Fibroblast of the conjunctiva (primary cell): ENCODE measurements around the gene RABGAP1L.
A peak's percentile ranks its signal among the peaks of the same experiment; 100 is the strongest.
"Not testable (repeated sequence)": the region's sequence is repeated elsewhere in the genome, so short reads cannot be mapped to it uniquely, and the experiment has no call there.

Experiments used
- DNase-seq: peaks from one replicate; pipeline ENCODE4 v3.0.0-alpha.2; 2010; ENCODE audit warnings: low read depth

The RABGAP1L gene

GRCh38 chr1:174239541-174239940, 80.2 kb downstream of the RABGAP1L start:
- no peak for DNase-seq

- DNase-seq: no peak
Measured at GRCh38 chr1:174242856-174243255, 83.5 kb downstream of the RABGAP1L start.

- no peak for DNase-seq
Measured at GRCh38 chr1:174243451-174244000, 84.2 kb downstream of the RABGAP1L start.

- no peak for DNase-seq
Measured at GRCh38 chr1:174244017-174244416, 84.7 kb downstream of the RABGAP1L start.

DNA sequence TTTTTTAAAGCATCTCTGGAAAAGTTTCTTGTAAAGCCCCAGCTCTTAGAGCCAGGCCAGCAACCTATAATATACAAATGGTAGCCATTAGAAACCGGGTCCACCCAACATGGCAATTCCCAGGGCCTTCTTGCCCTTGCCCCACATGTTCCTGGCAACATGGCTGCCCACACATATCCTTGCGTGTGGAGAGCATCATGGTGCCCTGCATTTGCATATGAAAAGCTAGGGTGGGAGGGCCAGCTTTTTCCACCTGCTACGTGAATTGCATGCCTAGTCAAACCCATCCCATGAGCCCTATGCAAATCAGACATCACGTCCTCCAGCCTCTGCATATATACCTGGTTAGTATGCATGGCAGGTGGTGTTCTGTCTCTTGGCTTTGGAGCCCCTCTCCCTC, 88.2 kb downstream of the RABGAP1L start:
- DNase-seq: no peak

DNA sequence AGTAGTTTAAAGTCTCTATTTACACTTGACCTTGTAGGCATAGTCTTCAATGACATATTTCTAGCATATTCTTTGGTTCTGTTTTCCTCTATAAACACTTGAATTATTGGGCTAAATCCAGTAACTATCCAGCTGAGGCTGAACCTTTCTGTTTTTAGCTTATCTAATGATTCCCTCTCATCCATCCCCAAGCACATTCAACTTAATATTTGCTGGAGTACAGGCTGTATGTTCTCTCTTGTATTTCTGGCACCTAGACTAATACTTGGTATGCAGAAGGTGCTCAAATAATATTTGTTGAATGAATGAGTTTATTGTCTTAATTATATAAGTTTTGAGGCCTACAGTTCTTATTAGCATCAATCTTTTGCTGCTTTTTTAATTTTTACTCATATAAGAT, 88.7 kb downstream of the RABGAP1L start:
- no peak for DNase-seq

DNA sequence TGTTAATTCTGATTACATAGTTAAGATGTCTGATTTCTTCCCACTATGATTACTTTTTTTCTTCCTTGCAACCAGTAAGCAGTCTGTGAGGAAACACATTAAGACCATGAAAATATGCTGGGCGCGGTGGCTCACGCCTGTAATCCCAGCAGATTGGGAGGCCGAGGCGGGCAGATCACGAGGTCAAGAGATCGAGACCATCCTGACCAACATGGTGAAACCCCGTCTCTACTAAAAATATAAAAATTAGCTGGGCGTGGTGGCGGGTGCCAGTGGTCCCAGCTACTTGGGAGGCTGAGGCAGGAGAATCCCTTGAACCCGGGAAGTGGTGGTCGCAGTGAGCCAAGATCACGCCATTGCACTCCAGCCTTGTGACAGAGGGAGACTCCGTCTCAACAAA, 97.1 kb downstream of the RABGAP1L start:
- DNase-seq: not testable (repeated sequence)

DNA sequence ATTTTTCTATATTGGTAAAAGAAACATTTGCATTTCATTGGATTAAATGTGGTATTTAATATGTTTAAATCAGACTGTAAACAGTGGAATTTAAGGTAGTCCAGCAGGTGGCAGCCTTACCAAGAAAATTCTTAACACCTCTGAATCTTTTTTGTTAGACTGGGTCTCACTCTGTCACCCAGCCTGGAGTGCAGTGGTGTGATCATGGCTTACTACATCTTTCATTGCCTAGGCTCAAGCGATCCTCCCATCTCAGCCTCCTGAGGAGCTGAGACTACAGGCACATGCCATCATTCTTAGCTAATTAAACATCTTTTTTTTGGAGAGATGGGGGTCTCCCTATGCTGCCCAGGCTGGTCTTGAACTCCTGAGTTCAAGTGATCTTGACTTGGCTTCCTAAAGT, 98.8 kb downstream of the RABGAP1L start:
- DNase-seq: peak; percentile 6

- DNase-seq: peak; percentile 44
Measured at GRCh38 chr1:174262349-174263241, 103.3 kb downstream of the RABGAP1L start.

GRCh38 chr1:174265282-174265681, 106.0 kb downstream of the RABGAP1L start:
- no peak for DNase-seq

- DNase-seq: peak; percentile 2
Measured at GRCh38 chr1:174266476-174266875, 107.2 kb downstream of the RABGAP1L start.

DNA sequence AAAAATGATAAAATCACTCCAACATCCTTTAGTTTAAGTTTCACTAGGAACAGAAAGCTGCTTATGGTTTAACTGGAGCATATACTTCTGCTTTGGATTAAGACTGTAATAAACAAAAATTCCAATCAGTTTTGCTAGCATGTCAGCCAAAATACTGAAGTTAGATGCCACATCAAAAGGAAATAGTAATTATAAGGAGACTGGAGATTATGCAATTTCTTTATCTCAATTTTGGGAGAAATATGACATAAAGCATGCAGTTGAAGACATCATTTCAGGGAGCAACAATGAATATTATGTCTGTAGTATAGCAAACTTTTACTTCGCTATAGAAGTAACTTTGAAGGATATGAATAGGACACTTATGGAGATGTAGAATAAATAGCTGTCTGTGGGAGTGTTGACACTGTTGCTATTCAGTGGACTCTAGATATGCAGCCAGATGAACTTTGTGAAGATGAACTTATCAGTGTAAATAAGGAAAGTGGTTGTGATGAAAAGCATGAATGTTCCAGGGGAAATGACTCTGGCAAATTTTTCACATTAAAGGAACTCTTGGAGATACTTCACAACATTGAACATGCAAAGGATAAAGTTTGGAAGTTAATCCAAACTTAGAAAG, 107.8 kb downstream of the RABGAP1L start:
- no peak for DNase-seq

DNA sequence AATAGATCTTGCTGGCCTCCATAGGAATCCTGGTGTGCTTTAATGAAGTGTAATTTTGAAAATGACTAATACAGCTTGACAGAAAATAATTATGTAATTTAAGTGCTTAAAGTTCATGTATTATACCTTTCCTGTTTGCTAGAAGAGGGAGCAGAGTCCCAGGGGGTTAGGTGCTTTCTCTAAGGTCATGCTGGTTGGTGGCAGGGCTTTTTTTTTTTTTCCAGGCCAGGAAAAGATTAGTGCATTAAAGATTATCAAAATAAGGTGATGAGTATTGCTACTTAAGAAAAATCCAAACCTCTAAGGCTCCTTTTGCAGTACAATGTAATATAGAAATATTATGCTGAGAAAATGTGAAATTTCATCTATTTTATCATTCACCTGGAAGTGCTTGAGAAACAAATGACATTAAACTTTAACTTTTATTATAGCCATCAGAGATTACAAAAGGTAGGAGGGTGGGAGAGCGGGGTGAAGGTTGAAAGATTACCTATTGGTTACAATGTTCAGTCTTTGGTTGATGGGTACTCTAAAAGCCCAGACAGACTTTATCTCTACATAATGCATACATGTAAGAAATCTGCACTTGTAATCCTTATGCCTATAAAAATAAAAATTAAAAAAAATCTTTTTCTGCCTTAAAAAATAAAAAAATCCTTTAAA, 110.8 kb downstream of the RABGAP1L start:
- DNase-seq: no peak

DNA sequence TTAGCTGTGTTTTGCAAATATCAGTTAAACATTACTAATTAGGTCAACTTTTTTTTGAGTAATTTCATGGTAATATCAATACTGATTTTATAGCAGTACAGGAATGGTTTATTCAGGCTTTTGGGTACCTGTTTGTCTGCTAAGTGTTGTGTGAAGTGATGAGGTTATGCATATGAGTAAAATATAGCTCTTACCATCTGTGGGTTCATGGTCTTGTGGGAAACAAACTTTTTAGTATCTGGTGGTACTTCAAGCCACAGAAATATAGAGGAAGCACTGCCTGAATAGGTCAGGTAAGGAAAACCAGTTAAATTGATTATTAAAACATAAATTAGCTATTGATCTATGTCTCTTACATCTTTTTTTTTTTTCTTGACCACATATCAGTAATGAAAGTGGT, 113.9 kb downstream of the RABGAP1L start:
- DNase-seq: no peak

- DNase-seq: no peak
Measured at GRCh38 chr1:174273776-174274175, 114.5 kb downstream of the RABGAP1L start.

DNA sequence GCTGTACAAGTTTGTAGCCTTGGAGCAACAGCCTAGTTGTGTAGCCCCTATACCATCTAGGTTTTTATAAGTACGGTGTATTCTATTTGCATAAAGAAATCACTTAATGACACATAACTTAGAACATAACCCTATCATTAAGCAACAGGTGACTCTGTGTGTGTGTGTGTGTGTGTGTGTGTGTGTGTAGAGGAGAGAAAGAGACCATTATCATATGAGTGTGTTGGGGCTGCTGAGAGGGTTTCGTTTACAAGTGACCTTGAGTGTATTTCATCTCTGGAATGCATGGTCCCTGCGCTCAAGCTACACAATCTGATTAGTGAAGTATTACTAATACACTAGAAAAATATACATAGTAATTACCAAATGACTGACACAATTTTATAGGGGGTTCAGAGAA, 115.1 kb downstream of the RABGAP1L start:
- no peak for DNase-seq

- no peak for DNase-seq
Measured at GRCh38 chr1:174274884-174275283, 115.6 kb downstream of the RABGAP1L start.

- no peak for DNase-seq
Measured at GRCh38 chr1:174276087-174276486, 116.8 kb downstream of the RABGAP1L start.

DNA sequence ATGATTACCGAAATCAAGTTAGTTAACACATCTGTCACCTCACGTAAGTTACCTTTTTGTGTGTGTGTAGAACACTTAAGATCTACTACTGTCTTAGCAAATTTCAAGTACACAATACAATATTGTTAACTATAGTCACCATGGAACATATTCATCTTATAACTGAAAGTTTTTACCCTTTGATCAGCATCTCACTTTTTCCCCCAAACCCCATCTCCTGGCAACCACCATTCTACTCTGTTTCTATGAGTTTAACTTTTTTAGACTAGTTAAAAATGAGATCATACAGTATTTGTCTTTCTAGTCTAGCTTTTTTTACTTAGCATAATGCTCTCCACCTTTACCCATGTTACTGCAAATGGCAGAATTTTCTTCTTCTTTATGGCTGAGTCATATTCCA, 124.7 kb downstream of the RABGAP1L start:
- DNase-seq: no peak

- DNase-seq: no peak
Measured at GRCh38 chr1:174286042-174286441, 126.7 kb downstream of the RABGAP1L start.

GRCh38 chr1:174289644-174290310, 130.5 kb downstream of the RABGAP1L start:
- no peak for DNase-seq

- DNase-seq: no peak
Measured at GRCh38 chr1:174291059-174291458, 131.7 kb downstream of the RABGAP1L start.
